Hindlimb muscle (tissue), 1 donor: ENCODE data around the gene RBM24. TPM values are rescaled to one million over a fixed set of nuclear protein-coding genes. Genes with fewer than 3 reads are reported as not detected.

Experiments used
- DNase-seq: peaks from one replicate; pipeline ENCODE4 v3.0.0-alpha.2; 2013
- polyA plus RNA-seq: library from polyadenylated mRNA; unstranded; fragments of 120-200 nt; gene quantifications from one replicate; pipeline ENCODE4 v1.2.1, GENCODE V29; 2013; ENCODE audit not compliant: insufficient read length

RBM24 gene
- 380 TPM for polyA plus RNA-seq

GRCh38 chr6:17281100-17281496, at the start of gene RBM24:
Gene RBM24, plus strand, starts transcription at chr6:17281361. Its CDS starts 221 bp downstream, at chr6:17281582.
- DNase-seq, result peak; percentile 71

- no peak for DNase-seq
Observed at GRCh38 chr6:17233531-17233930, 47.6 kb upstream of the RBM24 start.

- no peak for DNase-seq
Observed at GRCh38 chr6:17237246-17237645, 43.9 kb upstream of the RBM24 start.

GRCh38 chr6:17239260-17239659, 41.9 kb upstream of the RBM24 start:
- DNase-seq, result no peak

DNA sequence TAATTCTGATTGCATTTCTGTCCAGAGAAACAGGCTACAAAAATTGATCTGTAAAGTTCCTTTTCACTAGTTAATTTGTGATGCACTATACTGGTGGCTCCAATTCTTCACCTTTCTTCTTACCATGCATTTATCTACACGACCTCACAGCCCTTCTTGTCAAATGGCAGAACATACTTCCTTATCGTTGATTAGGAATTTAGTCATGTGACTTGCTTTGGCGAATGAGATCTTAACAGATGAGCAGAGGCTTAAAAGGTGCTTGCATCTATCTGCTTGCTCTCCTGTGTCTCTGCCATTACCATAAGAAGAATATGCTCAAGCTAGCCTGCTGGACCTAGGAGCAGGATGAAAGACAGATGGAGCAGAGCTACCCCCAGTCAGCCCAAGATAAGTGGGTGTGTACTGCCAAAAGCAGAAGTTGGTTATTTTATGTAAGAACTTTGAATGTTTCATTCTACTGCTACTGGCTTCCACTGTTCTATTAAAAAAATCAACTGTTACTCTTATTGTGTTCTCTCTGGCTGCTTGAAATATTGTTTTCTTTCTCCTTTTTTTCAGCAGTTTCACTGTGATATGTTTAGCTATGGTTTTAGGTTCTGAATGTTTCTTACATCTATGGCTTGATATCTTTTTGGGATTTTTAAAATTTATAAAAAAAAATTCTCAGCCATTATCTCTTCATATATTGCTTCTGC, 40.2 kb upstream of the RBM24 start:
- no peak for DNase-seq

GRCh38 chr6:17242087-17242486, 39.1 kb upstream of the RBM24 start:
- no peak for DNase-seq

- no peak for DNase-seq
Observed at GRCh38 chr6:17250237-17250636, 30.9 kb upstream of the RBM24 start.

GRCh38 chr6:17251953-17252352, 29.2 kb upstream of the RBM24 start:
- no peak for DNase-seq

GRCh38 chr6:17258749-17259148, 22.4 kb upstream of the RBM24 start:
- DNase-seq, result no peak

GRCh38 chr6:17265570-17265969, 15.6 kb upstream of the RBM24 start:
- no peak for DNase-seq

GRCh38 chr6:17267566-17267965, 13.6 kb upstream of the RBM24 start:
- DNase-seq, result no peak

DNA sequence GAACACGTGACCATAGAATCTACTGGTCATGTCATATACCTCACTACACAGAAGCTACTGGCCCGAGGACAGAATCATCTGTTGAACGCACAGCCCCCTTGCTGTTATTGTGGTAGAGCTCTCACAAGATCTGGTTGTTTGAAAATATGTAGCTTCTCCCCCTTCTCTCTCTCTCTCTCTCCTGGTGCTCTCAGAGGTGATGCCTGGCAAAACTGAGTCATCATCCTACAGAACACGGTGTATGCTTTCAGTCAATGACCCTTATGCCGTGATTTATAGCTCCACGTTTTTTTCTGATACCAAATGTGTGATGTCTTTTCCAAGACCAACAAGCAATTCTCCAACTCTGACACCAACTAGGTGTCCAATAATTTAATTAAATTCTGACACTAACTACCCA, 13.0 kb upstream of the RBM24 start:
- no peak for DNase-seq

GRCh38 chr6:17269840-17270239, 11.3 kb upstream of the RBM24 start:
- DNase-seq, result no peak

GRCh38 chr6:17271628-17272027, 9.5 kb upstream of the RBM24 start:
- no peak for DNase-seq

GRCh38 chr6:17276766-17277165, 4.4 kb upstream of the RBM24 start:
- DNase-seq, result no peak

DNA sequence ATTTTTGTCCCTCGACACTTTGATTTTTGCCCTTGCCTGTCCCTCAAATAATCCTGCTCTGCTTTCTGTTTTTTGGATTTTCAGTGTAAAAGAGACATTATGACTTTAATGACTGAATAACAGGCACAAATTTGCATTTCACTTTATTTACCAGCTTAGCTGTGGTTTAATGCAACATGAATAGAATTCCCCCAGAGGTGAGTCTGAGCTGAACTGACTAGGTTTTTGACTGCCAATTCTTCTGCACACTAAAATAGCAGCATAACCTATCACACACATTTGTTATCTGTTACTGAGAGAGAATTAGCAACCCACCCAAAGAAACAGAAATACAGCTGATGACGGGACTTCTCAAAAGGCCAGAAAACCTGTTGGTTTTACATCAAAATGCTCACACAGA, 3.9 kb upstream of the RBM24 start:
- DNase-seq, result no peak

DNA sequence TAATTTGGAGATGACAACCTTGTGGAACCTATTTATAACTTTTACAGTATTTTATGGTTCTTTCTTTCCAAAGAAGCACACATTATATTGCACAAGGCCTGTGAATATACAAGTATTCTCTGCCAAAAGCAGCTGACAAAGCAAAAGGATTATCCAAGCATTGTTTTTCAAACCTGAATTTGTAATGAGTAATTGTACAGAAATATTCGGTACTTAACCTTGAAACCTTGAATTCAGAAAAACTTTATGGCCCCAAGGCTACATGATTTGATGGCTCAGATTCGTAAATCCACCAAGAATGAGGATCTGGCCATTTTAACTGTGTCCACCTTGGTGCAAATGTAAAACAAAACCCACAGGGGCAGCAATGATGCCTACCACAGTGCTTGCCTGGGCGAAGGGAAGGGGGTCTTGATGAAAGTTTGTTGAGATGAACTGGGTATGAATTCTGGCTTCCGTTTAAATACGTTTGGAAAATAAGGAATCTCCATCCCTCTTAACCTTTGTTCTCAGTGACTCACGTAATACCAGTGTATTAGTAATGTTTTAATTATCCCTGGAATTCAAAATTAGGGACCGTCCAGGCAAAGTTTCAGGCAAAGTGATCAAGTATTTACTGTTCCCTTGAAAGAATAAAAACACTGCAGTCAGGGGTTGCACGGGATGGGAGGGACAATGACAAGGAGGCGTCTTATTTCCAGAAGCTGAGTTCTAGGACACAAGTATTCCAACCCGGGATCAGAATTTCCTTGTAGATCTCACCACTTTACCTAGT, 2.7 kb upstream of the RBM24 start:
- DNase-seq, result no peak

DNA sequence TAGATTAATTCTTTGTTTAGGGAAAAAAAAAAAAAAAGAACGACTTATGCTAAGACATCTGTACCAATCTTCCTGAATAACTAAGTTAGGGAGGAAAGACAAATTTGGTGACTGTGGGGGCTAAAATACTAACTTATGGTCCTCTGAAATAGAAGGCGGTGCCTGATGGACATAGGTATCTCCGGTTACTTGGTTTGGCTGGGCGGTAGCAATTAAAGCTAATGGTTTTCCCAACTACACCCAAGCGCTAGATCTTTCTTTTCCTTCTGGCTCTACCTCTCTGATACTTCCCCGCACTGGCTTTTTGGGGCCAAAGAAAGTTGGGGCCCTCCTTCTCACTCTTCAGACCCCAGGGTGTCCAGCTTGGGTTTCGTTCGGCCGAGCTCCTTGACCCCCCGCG, 1.0 kb upstream of the RBM24 start:
- no peak for DNase-seq

GRCh38 chr6:17280552-17281090, 540 bp upstream of the RBM24 start:
- peak; percentile 65 for DNase-seq

GRCh38 chr6:17281497-17282481, 628 bp downstream of the RBM24 start:
- peak; percentile 15 for DNase-seq

- DNase-seq, result no peak
Observed at GRCh38 chr6:17283074-17283473, 1.9 kb downstream of the RBM24 start.

- peak; percentile 14 for DNase-seq
Observed at GRCh38 chr6:17289630-17290061, 8.5 kb downstream of the RBM24 start.

- DNase-seq, result peak; percentile 26
Observed at GRCh38 chr6:17291778-17292177, 10.6 kb downstream of the RBM24 start.
